IMR-90 (cell line): Measurements from ENCODE around the gene UBE2N. TPM values are rescaled to one million over a fixed set of nuclear protein-coding genes. Genes with fewer than 3 reads are reported as not detected.
A peak's percentile ranks its signal among the peaks of the same experiment; 100 is the strongest.

Experiments used
- ATAC-seq: fragments of 200-7000 bp; cut with Tn5 transposase; 2 replicates; pipeline ENCODE4 v1.9.1; 2020; ENCODE audit warnings: low read depth, mild to moderate bottlenecking, moderate library complexity
- BruUV-seq: library from RNA; stranded (reverse); fragments of 400-500 nt; replicated peaks from 2 replicates; lab custom pipeline; 2021; lab: Mats Ljungman, UMichigan
- CTCF ChIA-PET: fragments of 300-600 bp; formaldehyde crosslinking; extraction: SDS; loops from one replicate; lab custom pipeline; 2021; ENCODE audit warnings: antibody characterized with exemption; lab: Yijun Ruan, JAX
- POLR2A ChIA-PET: fragments of 300-600 bp; sonication (Branson Sonifier 250); formaldehyde crosslinking; loops from one replicate; lab custom pipeline; 2022; ENCODE audit warnings: antibody characterized with exemption; ENCODE audit not compliant: unreplicated experiment; lab: Charles Lee
- DNase-seq: peaks from one replicate; pipeline ENCODE4 v3.0.0; 2013
- H2AFZ ChIP-seq: replicated peaks from 2 replicates; pipeline ENCODE3; 2013; ENCODE audit warnings: low read length, mild to moderate bottlenecking; ENCODE audit not compliant: poor library complexity
- H2AK5ac ChIP-seq: 2 replicates; pipeline ENCODE4 v1.6.1; 2013; ENCODE audit warnings: low read depth, low read length, inconsistent platforms
- H2AK9ac ChIP-seq: replicated peaks from 2 replicates; pipeline ENCODE3; 2013; ENCODE audit warnings: mild to moderate bottlenecking, low read depth, low read length, moderate library complexity; ENCODE audit not compliant: poor library complexity
- H2BK120ac ChIP-seq: 2 replicates; pipeline ENCODE4 v1.6.1; 2013; ENCODE audit warnings: low read depth, low read length, inconsistent platforms
- H2BK15ac ChIP-seq: 3 replicates; pipeline ENCODE4 v1.6.1; 2013; ENCODE audit warnings: low read depth, low read length, inconsistent platforms
- H2BK20ac ChIP-seq: 2 replicates; pipeline ENCODE4 v1.6.1; 2013; ENCODE audit warnings: low read depth, mild to moderate bottlenecking, inconsistent platforms, low read length, moderate library complexity
- H2BK5ac ChIP-seq: 2 replicates; pipeline ENCODE4 v1.6.1; 2013; ENCODE audit warnings: mild to moderate bottlenecking, low read depth, low read length, inconsistent platforms; ENCODE audit not compliant: poor library complexity, severe bottlenecking
- H3K14ac ChIP-seq: replicated peaks from 2 replicates; pipeline ENCODE4 v1.6.1; 2013; ENCODE audit warnings: low read depth, low read length, inconsistent platforms
- H3K18ac ChIP-seq: 2 replicates; pipeline ENCODE4 v1.6.1; 2013; ENCODE audit warnings: low read depth, low read length, control low read depth
- H3K23ac ChIP-seq: 2 replicates; pipeline ENCODE4 v1.6.1; 2013; ENCODE audit warnings: low read depth, low read length, inconsistent platforms
- H3K27ac ChIP-seq: 2 replicates; pipeline ENCODE4 v1.5.1; 2013; ENCODE audit warnings: mild to moderate bottlenecking, control low read depth, low read length; ENCODE audit not compliant: insufficient read depth
- H3K27me3 ChIP-seq: 2 replicates; pipeline ENCODE4 v1.6.1; 2013; ENCODE audit warnings: low read length; ENCODE audit not compliant: control insufficient read depth, insufficient read depth
- H3K36me3 ChIP-seq: 2 replicates; pipeline ENCODE4 v1.6.1; 2013; ENCODE audit warnings: low read length, mixed read lengths; ENCODE audit not compliant: control insufficient read depth, insufficient read depth
- H3K4ac ChIP-seq: 2 replicates; pipeline ENCODE4 v1.6.1; 2013; ENCODE audit warnings: low read depth, low read length, inconsistent platforms
- H3K4me1 ChIP-seq: 2 replicates; pipeline ENCODE4 v1.6.1; 2013; ENCODE audit warnings: low read length, mixed read lengths; ENCODE audit not compliant: control insufficient read depth, insufficient read depth
- H3K4me2 ChIP-seq: 2 replicates; pipeline ENCODE4 v1.6.1; 2013; ENCODE audit warnings: low read depth, mild to moderate bottlenecking, control low read depth, low read length, moderate library complexity
- H3K4me3 ChIP-seq: 2 replicates; pipeline ENCODE4 v1.5.1; 2013; ENCODE audit warnings: low read depth, mild to moderate bottlenecking, control low read depth, low read length, moderate library complexity; ENCODE audit not compliant: insufficient read depth
- H3K56ac ChIP-seq: 2 replicates; pipeline ENCODE4 v1.6.1; 2013; ENCODE audit warnings: low read length, inconsistent platforms; ENCODE audit not compliant: insufficient read depth; ENCODE audit errors: extremely low read depth
- H3K79me1 ChIP-seq, 2 experiments: 2 replicates each; pipeline ENCODE4 v1.6.1; 2013; ENCODE audit warnings: low read length in 2 of 2, inconsistent platforms in 1 of 2, low read depth in 1 of 2
- H3K9ac ChIP-seq: 2 replicates; pipeline ENCODE4 v1.6.1; 2013; ENCODE audit warnings: low read depth, low read length, control low read depth
- H3K9me1 ChIP-seq: 2 replicates; pipeline ENCODE4 v1.6.1; 2013; ENCODE audit warnings: low read length, inconsistent platforms; ENCODE audit not compliant: insufficient read depth
- H3K9me3 ChIP-seq: 2 replicates; pipeline ENCODE4 v1.6.1; 2013; ENCODE audit warnings: low read length; ENCODE audit not compliant: control insufficient read depth, insufficient read depth
- H4K20me1 ChIP-seq: 2 replicates; pipeline ENCODE4 v1.6.1; 2013; ENCODE audit warnings: low read length, inconsistent platforms; ENCODE audit not compliant: insufficient read depth
- H4K5ac ChIP-seq: 2 replicates; pipeline ENCODE4 v1.6.1; 2013; ENCODE audit warnings: mild to moderate bottlenecking, low read depth, low read length, control low read depth
- H4K8ac ChIP-seq, 2 experiments: 2 replicates each; pipeline ENCODE4 v1.6.1; 2013; ENCODE audit warnings: low read depth in 2 of 2, low read length in 2 of 2, control low read depth in 1 of 2, inconsistent platforms in 1 of 2
- H4K91ac ChIP-seq: 2 replicates; pipeline ENCODE4 v1.6.1; 2013; ENCODE audit warnings: low read depth, low read length, inconsistent platforms; ENCODE audit not compliant: insufficient read depth
- CHD1 ChIP-seq: IDR thresholded peaks from 2 replicates; pipeline ENCODE4 v1.6.1; 2012; ENCODE audit warnings: low read depth, low read length, improper control_type of control experiment
- CTCF ChIP-seq: conservative IDR thresholded peaks from 2 replicates; pipeline ENCODE4 v1.5.1; 2012; ENCODE audit warnings: mild to moderate bottlenecking, low read depth, low read length, improper control_type of control experiment
- ELK1 ChIP-seq: fragments of 150-350 bp; IDR thresholded peaks from 2 replicates; pipeline ENCODE4 v1.6.1; 2016; ENCODE audit warnings: low read depth, mild to moderate bottlenecking, low read length, moderate library complexity, borderline replicate concordance
- RCOR1 ChIP-seq: IDR thresholded peaks from 2 replicates; pipeline ENCODE4 v1.6.1; 2012; ENCODE audit warnings: mild to moderate bottlenecking, low read length, improper control_type of control experiment; ENCODE audit not compliant: insufficient replicate concordance
- USF2 ChIP-seq: fragments of 150-350 bp; IDR thresholded peaks from 2 replicates; pipeline ENCODE4 v1.6.1; 2017; ENCODE audit warnings: mild to moderate bottlenecking, antibody characterized with exemption, low read length, low read depth
- WGBS, 2 experiments: methylation state at CpG; one replicate each; pipeline versions ENCODE4 v1.1.5 to v1.1.7; 2013; ENCODE audit warnings: missing lambda C conversion rate in 2 of 2; ENCODE audit not compliant: insufficient read length in 1 of 2; ENCODE audit errors: extremely low coverage in 2 of 2; 5-methylcytosine and 5-hydroxymethylcytosine counted together
- dilution Hi-C: fragments of 300-500 bp; cut with HindIII; formaldehyde crosslinking; loops from one replicate; pipeline ENCODE4 v1.14.3; 2018; ENCODE audit warnings: low sequenced_read_pairs; ENCODE audit not compliant: unreplicated experiment
- in situ Hi-C: fragments of 300-500 bp; cut with MboI; formaldehyde crosslinking; loops from 3 replicates; pipeline ENCODE4 v1.14.3; 2019; ENCODE audit warnings: low sequenced_read_pairs, inconsistent platforms, mixed read lengths
- intact Hi-C: fragments of 100-400 bp; cut with micrococcal nuclease; formaldehyde crosslinking; loops from 2 replicates; pipeline ENCODE4 v1.10.0; 2022
- polyA plus RNA-seq, 3 experiments: library from polyadenylated mRNA; depleted of rRNA; stranded (reverse); fragments of >200 nt; gene quantifications; 2 replicates each; pipeline ENCODE4 v1.2.3, GENCODE V29; 2012; ENCODE audit warnings: low replicate concordance in 1 of 3
- total RNA-seq: library from RNA; depleted of rRNA; stranded (reverse); fragments of >200 nt; gene quantifications from 2 replicates; pipeline ENCODE4 v1.2.3, GENCODE V29; 2012

UBE2N gene
- total and polyA plus RNA-seq, 2 of the 4 experiments (the other 2 are of a cell fraction) = 64.5 to 103 TPM

- Histone ChIP-seq H3K9me1 (peaks cover 16% of the 10 kb centered on the region), H2BK5ac (peak overlapping the region; percentile 93), H4K5ac (peak overlapping the region; percentile 95), H4K20me1 (peaks cover 26% of the 10 kb centered on the region; the same call in 1 of the 2 replicates), H3K23ac (peak overlapping the region; percentile 93; the same call in 1 of the 2 replicates), H4K8ac (peak overlapping the region; percentile 89 to 90), H2AK9ac (peak overlapping the region; percentile 28), H3K9me3 (no peaks in the 10 kb centered on the region), H2AFZ (no peak overlapping the region), H3K4ac (peak overlapping the region; percentile 81), H2BK120ac (peak overlapping the region; percentile 85), H3K14ac (peak overlapping the region; percentile 89), H4K91ac (peak overlapping the region; percentile 85), H2BK15ac (peak overlapping the region; percentile 71), H2BK20ac (peak overlapping the region; percentile 74; the same call in 1 of the 2 replicates), H3K56ac (peak overlapping the region; percentile 85), H3K27ac (peak overlapping the region; percentile 96), H3K4me1 (peaks cover 17% of the 10 kb centered on the region), H3K9ac (peak overlapping the region; percentile 85), H3K18ac (peak overlapping the region; percentile 93), H3K36me3 (no peaks in the 10 kb centered on the region; the same call in 1 of the 2 replicates), H3K4me2 (peak overlapping the region; percentile 65), H3K27me3 (no peaks in the 10 kb centered on the region), H3K79me1 (peaks cover 12 to 46% of the 10 kb centered on the region in 2 experiments; a peak in 3 of 4 replicates), H2AK5ac (peak overlapping the region; percentile 99), H3K4me3 (no peak overlapping the region)
- dilution Hi-C loops = no loop called here
- intact Hi-C loops = loop anchor here (5.0 kb wide), 1 partner anchor 489 kb away; the partner anchor contains the start of gene EEA1
- ChIA-PET CTCF (no interaction called here), POLR2A (no interaction called here)
- in situ Hi-C loops = loop anchor here (10.0 to 25.0 kb wide), 2 partner anchors 431 to 629 kb away; no protein-coding TSS in a partner anchor
- TF ChIP-seq ELK1 (no peak), USF2 (peak; percentile 6; the same call in 1 of the 2 replicates), RCOR1 (no peak), CTCF (no peak), CHD1 (no peak)
- DNase-seq = peak; percentile 77
- no TSS peak for BruUV-seq
- ATAC-seq = peak; percentile 69
- no CpG with 5 or more reads among the region's 3 CpGs for WGBS, 2 experiments
These were observed 25.9 kb downstream of the UBE2N start for GRCh38 chr12:93415723-93416464.
